ENCODE measurements around the gene MLF1.

MLF1 gene

GRCh38 chr3:158563076-158563475 lies 7.9 kb upstream of the MLF1 start:
- Mint-ChIP-seq H3K36me3 (ENCODE audit: low read depth) (no peaks in the 10 kb centered on the region), H3K4me3 (no peak overlapping the region), H3K27me3 (ENCODE audit: low read depth) (no peaks in the 10 kb centered on the region), H3K27ac (no peak overlapping the region), H3K4me1 (ENCODE audit: low read depth) (no peaks in the 10 kb centered on the region), H3K9me3 (peaks cover 4% of the 10 kb centered on the region)

DNA sequence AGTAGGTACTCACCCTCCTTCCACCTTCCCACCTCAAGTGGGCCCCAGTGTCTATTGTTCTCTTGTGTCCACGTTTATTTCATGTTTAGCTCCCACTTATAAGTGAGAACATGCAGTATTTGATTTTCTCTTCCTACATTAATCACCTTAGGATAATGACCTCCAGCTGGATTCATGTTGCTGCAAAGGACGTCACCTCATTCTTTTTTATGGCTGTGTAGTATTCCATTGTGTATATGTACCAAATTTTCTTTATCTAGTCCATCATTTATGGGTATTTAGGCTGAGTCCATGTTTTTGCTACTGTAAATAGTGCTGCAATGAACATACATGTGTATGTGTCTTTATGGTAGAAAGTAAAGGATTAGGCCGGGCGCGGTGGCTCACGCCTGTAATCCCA lies 5.9 kb upstream of the MLF1 start:
- H3K36me3 Mint-ChIP-seq (ENCODE audit: low read depth): no peaks in the 10 kb centered on the region

GRCh38 chr3:158568784-158569183 lies 2.2 kb upstream of the MLF1 start:
- H3K27ac Mint-ChIP-seq: no peak overlapping the region
- H3K27me3 Mint-ChIP-seq (ENCODE audit: low read depth): peaks cover 24% of the 10 kb centered on the region
- H3K36me3 Mint-ChIP-seq (ENCODE audit: low read depth): no peaks in the 10 kb centered on the region
- H3K4me3 Mint-ChIP-seq: no peak overlapping the region
- peaks cover 10% of the 10 kb centered on the region for H3K4me1 Mint-ChIP-seq (ENCODE audit: low read depth)
- peaks cover 4% of the 10 kb centered on the region for H3K9me3 Mint-ChIP-seq

More for the DNA sequence above, 5.9 kb upstream of the MLF1 start:
- Mint-ChIP-seq H3K4me1 (ENCODE audit: low read depth) (peaks cover 2% of the 10 kb centered on the region), H3K9me3 (peaks cover 4% of the 10 kb centered on the region), H3K4me3 (no peak overlapping the region), H3K27me3 (ENCODE audit: low read depth) (peaks cover 9% of the 10 kb centered on the region), H3K27ac (no peak overlapping the region)

- Mint-ChIP-seq H3K4me1 (ENCODE audit: low read depth) (peaks cover 10% of the 10 kb centered on the region), H3K27me3 (ENCODE audit: low read depth) (peaks cover 24% of the 10 kb centered on the region), H3K9me3 (peaks cover 4% of the 10 kb centered on the region), H3K36me3 (ENCODE audit: low read depth) (no peaks in the 10 kb centered on the region), H3K27ac (no peak overlapping the region), H3K4me3 (no peak overlapping the region)
Observed at GRCh38 chr3:158569794-158570193, 1.2 kb upstream of the MLF1 start.

DNA sequence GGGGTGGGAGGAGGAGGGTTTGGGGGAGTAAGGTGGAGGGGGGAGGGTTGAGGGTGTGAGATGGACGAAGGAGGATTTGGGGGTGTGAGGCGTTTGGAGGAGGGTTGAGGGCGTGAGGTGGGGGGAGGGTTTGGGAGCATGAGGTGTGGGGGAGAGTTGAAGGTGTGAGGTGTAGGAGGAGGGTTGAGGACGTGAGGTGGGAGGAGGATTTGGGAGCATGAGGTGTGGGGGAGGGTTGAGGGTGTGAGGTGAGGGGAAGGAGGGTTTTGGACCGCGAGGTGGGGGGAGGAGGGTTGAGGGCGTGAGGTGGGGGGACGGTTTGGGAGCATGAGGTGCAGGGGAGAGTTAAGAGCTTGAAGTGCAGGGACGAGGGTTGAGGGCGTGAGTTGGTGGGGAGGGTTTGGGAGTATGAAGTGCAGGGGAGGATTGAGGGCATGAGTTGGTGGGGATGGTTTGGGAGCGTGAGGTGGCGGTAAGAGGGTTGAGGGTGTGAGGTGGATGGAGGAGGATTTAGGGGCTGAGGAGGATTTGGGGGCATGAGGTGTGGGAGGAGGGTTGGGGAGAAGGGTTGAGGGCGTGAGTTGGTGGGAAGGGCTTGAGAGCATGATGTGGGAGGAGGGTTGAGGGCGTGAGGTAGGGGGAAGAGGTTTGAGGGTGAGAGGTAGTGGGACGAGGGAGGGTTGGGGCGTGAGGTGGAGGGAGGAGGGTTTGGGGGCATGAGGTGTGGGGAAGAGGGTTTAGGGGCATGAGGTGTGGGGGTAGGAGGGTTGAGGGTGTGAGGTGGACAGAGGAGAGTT lies 1.2 kb downstream of the MLF1 start:
- Mint-ChIP-seq H3K36me3 (ENCODE audit: low read depth) (no peaks in the 10 kb centered on the region), H3K4me3 (no peak overlapping the region), H3K27me3 (ENCODE audit: low read depth) (peaks cover 24% of the 10 kb centered on the region), H3K4me1 (ENCODE audit: low read depth) (peaks cover 10% of the 10 kb centered on the region), H3K9me3 (no peaks in the 10 kb centered on the region), H3K27ac (no peak overlapping the region)

DNA sequence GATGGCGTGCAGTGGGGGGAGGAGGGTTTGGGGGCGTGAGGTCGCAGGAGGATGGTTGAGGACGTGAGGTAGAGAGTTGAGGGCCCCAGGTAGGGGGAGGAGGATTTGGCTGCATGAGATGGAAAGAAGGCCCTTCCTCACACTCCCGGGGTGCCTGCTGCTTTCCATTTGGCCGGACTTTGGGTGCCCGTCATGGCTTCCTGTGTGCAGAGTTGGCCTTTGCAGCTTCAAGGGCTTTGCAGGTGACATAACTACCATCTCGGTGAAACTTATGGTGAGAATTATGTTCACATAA lies 1.7 kb downstream of the MLF1 start:
- Mint-ChIP-seq H3K27ac (no peak overlapping the region), H3K27me3 (ENCODE audit: low read depth) (peaks cover 24% of the 10 kb centered on the region), H3K4me3 (no peak overlapping the region), H3K4me1 (ENCODE audit: low read depth) (peaks cover 10% of the 10 kb centered on the region), H3K9me3 (no peaks in the 10 kb centered on the region), H3K36me3 (ENCODE audit: low read depth) (no peaks in the 10 kb centered on the region)

DNA sequence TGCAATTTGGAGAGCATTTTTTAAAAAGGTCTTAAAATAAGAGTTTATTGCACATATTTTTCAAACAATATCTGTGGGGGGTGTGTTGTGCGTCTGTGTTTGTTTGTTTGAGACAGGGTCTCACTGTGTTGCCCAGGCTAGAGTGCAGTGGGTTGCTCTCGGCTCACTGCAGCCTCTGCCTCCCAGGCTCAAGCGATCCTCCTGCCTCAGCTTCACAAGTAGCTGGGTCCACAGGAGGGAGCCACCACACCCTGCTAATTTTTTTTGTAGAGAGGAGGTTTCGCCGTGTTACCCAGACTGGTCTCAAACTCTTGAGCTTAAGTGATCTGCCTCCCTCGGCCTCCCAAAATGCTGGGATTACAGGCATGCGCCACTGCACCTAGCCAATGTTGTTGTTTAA lies 2.7 kb downstream of the MLF1 start:
- Mint-ChIP-seq H3K36me3 (ENCODE audit: low read depth) (no peaks in the 10 kb centered on the region), H3K27ac (no peak overlapping the region), H3K4me1 (ENCODE audit: low read depth) (peaks cover 7% of the 10 kb centered on the region), H3K27me3 (ENCODE audit: low read depth) (peaks cover 20% of the 10 kb centered on the region), H3K9me3 (no peaks in the 10 kb centered on the region), H3K4me3 (no peak overlapping the region)

DNA sequence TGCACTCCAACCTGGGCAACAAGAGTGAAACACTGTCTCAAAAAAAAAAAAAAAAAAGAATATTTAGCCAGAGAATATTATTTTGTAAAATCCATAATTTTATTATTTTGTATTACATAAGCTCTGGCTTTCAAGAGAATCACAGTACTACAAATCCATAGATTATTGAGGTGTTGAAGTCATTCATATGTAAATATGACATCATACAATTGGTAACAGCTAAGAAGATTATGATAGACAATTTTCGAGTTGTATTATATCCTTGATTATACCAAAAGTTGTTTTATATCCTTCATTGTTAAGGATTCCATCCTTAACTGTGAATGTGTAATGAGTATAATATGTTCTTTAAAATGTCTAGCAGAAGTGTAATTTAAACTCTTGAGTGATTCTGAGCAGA lies 3.7 kb downstream of the MLF1 start:
- no peaks in the 10 kb centered on the region for H3K36me3 Mint-ChIP-seq (ENCODE audit: low read depth)
- no peak overlapping the region for H3K27ac Mint-ChIP-seq
- peaks cover 17% of the 10 kb centered on the region for H3K27me3 Mint-ChIP-seq (ENCODE audit: low read depth)
- H3K4me1 Mint-ChIP-seq (ENCODE audit: low read depth): peaks cover 7% of the 10 kb centered on the region
- no peak overlapping the region for H3K4me3 Mint-ChIP-seq
- H3K9me3 Mint-ChIP-seq: no peaks in the 10 kb centered on the region

DNA sequence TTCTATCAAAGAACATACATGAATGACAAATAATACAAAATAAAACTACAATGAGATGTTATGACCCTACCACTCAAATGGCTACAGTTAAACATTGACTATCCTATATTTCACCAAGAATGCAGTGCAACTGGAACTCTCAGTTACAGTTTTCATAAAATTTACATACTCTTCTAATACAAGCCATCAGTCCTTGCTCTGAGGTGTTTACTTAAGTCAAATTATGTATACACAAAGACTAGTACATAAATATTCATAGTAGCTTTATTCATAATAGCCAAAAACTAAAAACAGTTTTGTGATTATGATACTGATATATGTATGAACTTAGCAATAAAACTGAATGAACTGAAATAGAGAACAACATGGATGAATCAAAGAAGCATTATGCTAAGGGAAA lies 19.2 kb downstream of the MLF1 start:
- H3K27me3 Mint-ChIP-seq (ENCODE audit: low read depth): no peaks in the 10 kb centered on the region
- no peaks in the 10 kb centered on the region for H3K9me3 Mint-ChIP-seq
- H3K4me1 Mint-ChIP-seq (ENCODE audit: low read depth): no peaks in the 10 kb centered on the region
- no peaks in the 10 kb centered on the region for H3K36me3 Mint-ChIP-seq (ENCODE audit: low read depth)
- no peak overlapping the region for H3K27ac Mint-ChIP-seq
- no peak overlapping the region for H3K4me3 Mint-ChIP-seq

- no peaks in the 10 kb centered on the region for H3K9me3 Mint-ChIP-seq
- H3K27me3 Mint-ChIP-seq (ENCODE audit: low read depth): no peaks in the 10 kb centered on the region
- no peaks in the 10 kb centered on the region for H3K4me1 Mint-ChIP-seq (ENCODE audit: low read depth)
- H3K4me3 Mint-ChIP-seq: no peak overlapping the region
- H3K36me3 Mint-ChIP-seq (ENCODE audit: low read depth): no peaks in the 10 kb centered on the region
- no peak overlapping the region for H3K27ac Mint-ChIP-seq
Observed at GRCh38 chr3:158600787-158601186, 29.8 kb downstream of the MLF1 start.

- Mint-ChIP-seq H3K27me3 (ENCODE audit: low read depth) (no peaks in the 10 kb centered on the region), H3K4me1 (ENCODE audit: low read depth) (no peaks in the 10 kb centered on the region), H3K36me3 (ENCODE audit: low read depth) (no peaks in the 10 kb centered on the region), H3K27ac (no peak overlapping the region), H3K9me3 (no peaks in the 10 kb centered on the region), H3K4me3 (no peak overlapping the region)
Observed at GRCh38 chr3:158602227-158602626, 31.2 kb downstream of the MLF1 start.

DNA sequence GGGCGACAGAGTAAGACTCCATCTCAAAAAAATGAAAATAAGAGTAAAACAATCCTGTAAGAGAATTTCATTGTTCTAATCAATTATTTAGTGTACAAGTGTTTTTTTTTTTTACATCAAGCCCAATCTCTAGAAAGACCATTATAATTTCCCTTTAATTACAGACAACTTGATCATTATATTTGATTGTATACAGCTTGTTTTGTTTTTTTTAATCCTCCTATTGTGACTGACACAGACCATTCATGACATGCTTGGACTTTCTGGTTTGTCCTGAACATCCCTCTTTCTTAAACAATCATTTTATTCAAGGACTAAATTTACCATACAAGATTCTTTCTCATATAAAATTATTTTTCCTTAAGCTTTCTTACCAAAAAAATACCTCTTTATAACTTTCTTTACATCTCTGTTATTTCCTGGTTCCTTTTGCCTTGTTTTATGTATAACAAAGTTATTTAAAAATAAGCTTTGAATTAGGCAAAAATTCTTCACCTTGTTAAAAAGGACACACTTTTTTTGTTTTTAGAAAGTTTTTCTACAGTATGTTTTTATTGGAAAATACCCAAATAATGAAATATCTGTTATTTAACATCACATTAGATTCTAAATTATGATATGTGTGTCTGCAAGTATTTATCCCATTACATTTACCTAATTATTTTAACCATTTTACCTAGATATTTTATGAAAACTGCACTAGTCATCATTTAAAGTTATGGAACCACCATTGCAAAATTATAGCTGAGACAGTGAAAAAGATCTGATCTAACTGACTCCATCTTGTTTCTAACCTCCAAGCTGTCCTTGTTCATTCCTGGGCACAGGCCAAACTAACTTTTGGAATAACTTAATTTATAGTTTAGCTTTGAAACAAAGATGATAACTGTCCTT lies 47.2 kb downstream of the MLF1 start:
- peaks cover 3% of the 10 kb centered on the region for H3K9me3 Mint-ChIP-seq
- H3K4me3 Mint-ChIP-seq: no peak overlapping the region
- H3K27ac Mint-ChIP-seq: no peak overlapping the region
- no peaks in the 10 kb centered on the region for H3K4me1 Mint-ChIP-seq (ENCODE audit: low read depth)
- peaks cover 6% of the 10 kb centered on the region for H3K27me3 Mint-ChIP-seq (ENCODE audit: low read depth)
- no peaks in the 10 kb centered on the region for H3K36me3 Mint-ChIP-seq (ENCODE audit: low read depth)

DNA sequence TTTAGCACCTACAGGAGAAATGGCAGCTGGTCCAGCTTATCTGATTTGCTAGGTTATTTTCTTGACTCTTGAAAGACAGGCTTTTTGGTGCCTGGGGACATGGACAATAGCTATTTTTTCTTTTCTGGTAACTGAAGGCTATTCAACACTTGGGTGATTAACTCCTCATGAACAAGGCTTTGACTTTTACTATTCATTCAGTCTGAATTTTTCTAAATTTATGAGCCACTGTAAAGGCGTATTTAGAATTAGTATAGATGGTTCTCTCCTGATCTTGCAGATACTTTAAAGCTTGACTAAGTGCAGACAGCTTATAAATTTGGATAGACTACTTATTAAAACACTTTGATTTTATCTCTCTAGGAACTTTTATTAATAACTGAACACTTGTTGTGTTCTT lies 54.9 kb downstream of the MLF1 start:
- no peaks in the 10 kb centered on the region for H3K9me3 Mint-ChIP-seq
- H3K4me1 Mint-ChIP-seq (ENCODE audit: low read depth): no peaks in the 10 kb centered on the region
- no peak overlapping the region for H3K27ac Mint-ChIP-seq
- H3K36me3 Mint-ChIP-seq (ENCODE audit: low read depth): no peaks in the 10 kb centered on the region
- H3K4me3 Mint-ChIP-seq: no peak overlapping the region
- H3K27me3 Mint-ChIP-seq (ENCODE audit: low read depth): no peaks in the 10 kb centered on the region

GRCh38 chr3:158631981-158632380 lies 61.0 kb downstream of the MLF1 start:
- Mint-ChIP-seq H3K27me3 (ENCODE audit: low read depth) (no peaks in the 10 kb centered on the region), H3K27ac (no peak overlapping the region), H3K4me1 (ENCODE audit: low read depth) (no peaks in the 10 kb centered on the region)

DNA sequence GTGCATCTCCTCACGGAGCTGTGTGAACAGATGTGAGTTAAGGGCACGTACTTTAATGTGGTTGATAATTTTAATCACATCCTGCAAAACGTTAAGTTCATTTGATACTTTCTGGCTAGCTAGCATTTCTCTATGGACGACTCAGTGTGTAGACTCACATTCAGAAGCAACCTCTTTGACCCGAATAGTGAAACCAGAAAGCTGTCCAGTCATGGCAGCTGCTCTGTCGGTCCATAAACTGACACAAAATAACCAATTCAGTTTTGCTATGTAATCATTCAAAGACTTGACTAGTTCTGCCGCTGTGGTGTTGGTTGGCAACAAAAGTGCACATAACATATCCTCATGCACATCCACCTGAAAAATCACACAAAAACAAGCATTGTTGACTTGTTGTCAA lies 69.7 kb downstream of the MLF1 start:
- H3K4me1 Mint-ChIP-seq (ENCODE audit: low read depth): peaks cover 12% of the 10 kb centered on the region

More at GRCh38 chr3:158631981-158632380, 61.0 kb downstream of the MLF1 start:
- Mint-ChIP-seq H3K36me3 (ENCODE audit: low read depth) (no peaks in the 10 kb centered on the region), H3K9me3 (peaks cover 6% of the 10 kb centered on the region), H3K4me3 (no peak overlapping the region)

More for the DNA sequence above, 69.7 kb downstream of the MLF1 start:
- H3K27ac Mint-ChIP-seq: no peak overlapping the region
- H3K4me3 Mint-ChIP-seq: no peak overlapping the region
- H3K27me3 Mint-ChIP-seq (ENCODE audit: low read depth): no peaks in the 10 kb centered on the region
- no peaks in the 10 kb centered on the region for H3K9me3 Mint-ChIP-seq
- no peaks in the 10 kb centered on the region for H3K36me3 Mint-ChIP-seq (ENCODE audit: low read depth)

Measured in T-helper 1 cell treated with Interleukin-12 subunit alpha and Interleukin-12 subunit beta and Interleukin-4 antibody, amounts not matched to agents 30 μg/mL and 1 μg/mL, for 36 hours (primary cell).